ENCODE results near the gene CD81. TPM values are rescaled to one million over a fixed set of nuclear protein-coding genes. Genes with fewer than 3 reads are reported as not detected.

Gene CD81
- total and polyA plus RNA-seq, 2 experiments from 2014 or later, result 212 to 444 TPM

GRCh38 chr11:2379466-2380174 is 2.5 kb downstream of the CD81 start:
- no peaks in the 10 kb centered on the region for H3K27me3 ChIP-seq

GRCh38 chr11:2380396-2380795 is 3.3 kb downstream of the CD81 start:
- Histone ChIP-seq H3K27me3 (no peaks in the 10 kb centered on the region), H3K27ac (no peak overlapping the region), H3K36me3 (no peaks in the 10 kb centered on the region), H3K4me1 (ENCODE audit: low read depth) (peaks cover 22% of the 10 kb centered on the region), H3K9me3 (ENCODE audit: low read depth) (no peaks in the 10 kb centered on the region), H3K4me3 (no peak overlapping the region)
- TF ChIP-seq, protein P1, sequence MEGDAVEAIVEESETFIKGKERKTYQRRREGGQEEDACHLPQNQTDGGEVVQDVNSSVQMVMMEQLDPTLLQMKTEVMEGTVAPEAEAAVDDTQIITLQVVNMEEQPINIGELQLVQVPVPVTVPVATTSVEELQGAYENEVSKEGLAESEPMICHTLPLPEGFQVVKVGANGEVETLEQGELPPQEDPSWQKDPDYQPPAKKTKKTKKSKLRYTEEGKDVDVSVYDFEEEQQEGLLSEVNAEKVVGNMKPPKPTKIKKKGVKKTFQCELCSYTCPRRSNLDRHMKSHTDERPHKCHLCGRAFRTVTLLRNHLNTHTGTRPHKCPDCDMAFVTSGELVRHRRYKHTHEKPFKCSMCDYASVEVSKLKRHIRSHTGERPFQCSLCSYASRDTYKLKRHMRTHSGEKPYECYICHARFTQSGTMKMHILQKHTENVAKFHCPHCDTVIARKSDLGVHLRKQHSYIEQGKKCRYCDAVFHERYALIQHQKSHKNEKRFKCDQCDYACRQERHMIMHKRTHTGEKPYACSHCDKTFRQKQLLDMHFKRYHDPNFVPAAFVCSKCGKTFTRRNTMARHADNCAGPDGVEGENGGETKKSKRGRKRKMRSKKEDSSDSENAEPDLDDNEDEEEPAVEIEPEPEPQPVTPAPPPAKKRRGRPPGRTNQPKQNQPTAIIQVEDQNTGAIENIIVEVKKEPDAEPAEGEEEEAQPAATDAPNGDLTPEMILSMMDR (IDR thresholded peaks at IDR 0.05; ENCODE audit: low read depth, low read length), result no peak
- DNase-seq (ENCODE audit: low read depth in 1 of 2, low spot score in 1 of 2), result no peak

More at GRCh38 chr11:2379466-2380174, 2.5 kb downstream of the CD81 start:
- Histone ChIP-seq H3K27ac (peak overlapping the region; percentile 14), H3K9me3 (ENCODE audit: low read depth) (no peaks in the 10 kb centered on the region), H3K36me3 (no peaks in the 10 kb centered on the region), H3K4me1 (ENCODE audit: low read depth) (peaks cover 22% of the 10 kb centered on the region), H3K4me3 (no peak overlapping the region)
- TF ChIP-seq, protein P1 (IDR thresholded peaks at IDR 0.05; ENCODE audit: low read depth, low read length), result no peak
- no peak for DNase-seq (ENCODE audit: low read depth in 1 of 2, low spot score in 1 of 2)

GRCh38 chr11:2380807-2381350 is 3.8 kb downstream of the CD81 start:
- DNase-seq (ENCODE audit: low read depth in 1 of 2, low spot score in 1 of 2), result peak in 1 of 2 donors; percentile 79
- H3K4me3 ChIP-seq, result no peak overlapping the region
- no peak overlapping the region for H3K27ac ChIP-seq
- no peaks in the 10 kb centered on the region for H3K9me3 ChIP-seq (ENCODE audit: low read depth)
- H3K4me1 ChIP-seq (ENCODE audit: low read depth), result peaks cover 22% of the 10 kb centered on the region
- TF ChIP-seq, protein P1 (IDR thresholded peaks at IDR 0.05; ENCODE audit: low read depth, low read length), result no peak
- no peaks in the 10 kb centered on the region for H3K36me3 ChIP-seq
- H3K27me3 ChIP-seq, result no peaks in the 10 kb centered on the region

- H3K9me3 ChIP-seq (ENCODE audit: low read depth), result no peaks in the 10 kb centered on the region
- H3K27me3 ChIP-seq, result no peaks in the 10 kb centered on the region
- no peaks in the 10 kb centered on the region for H3K36me3 ChIP-seq
- no peak overlapping the region for H3K4me3 ChIP-seq
- no peak for DNase-seq (ENCODE audit: low read depth in 1 of 2, low spot score in 1 of 2)
- TF ChIP-seq, protein P1 (IDR thresholded peaks at IDR 0.05; ENCODE audit: low read depth, low read length), result no peak
- peaks cover 22% of the 10 kb centered on the region for H3K4me1 ChIP-seq (ENCODE audit: low read depth)
- peak overlapping the region; percentile 86 for H3K27ac ChIP-seq
These were observed 4.5 kb downstream of the CD81 start for GRCh38 chr11:2381494-2382128.

DNA sequence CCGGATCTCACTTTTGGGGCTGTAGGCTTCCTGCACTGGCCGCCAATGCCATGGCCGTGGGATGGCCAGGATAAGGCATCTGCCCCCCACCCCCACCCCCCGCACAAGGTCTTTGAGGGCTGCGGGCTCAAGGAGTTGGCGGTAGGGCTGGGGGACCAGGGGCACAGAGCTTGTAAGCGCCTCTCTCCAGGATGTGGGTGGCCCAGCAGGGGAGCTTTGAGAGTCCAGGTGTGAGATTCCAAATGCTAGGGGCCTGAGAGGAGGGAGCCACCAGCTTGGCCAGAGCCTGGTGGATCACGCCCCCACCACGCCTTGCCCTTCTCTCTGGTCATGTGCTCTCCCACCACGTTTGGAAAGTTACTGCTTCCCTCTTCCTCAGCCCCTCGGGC is 5.0 kb downstream of the CD81 start:
- Histone ChIP-seq H3K4me3 (no peak overlapping the region), H3K4me1 (ENCODE audit: low read depth) (peaks cover 22% of the 10 kb centered on the region), H3K27me3 (no peaks in the 10 kb centered on the region), H3K9me3 (ENCODE audit: low read depth) (no peaks in the 10 kb centered on the region), H3K27ac (peak overlapping the region; percentile 86), H3K36me3 (no peaks in the 10 kb centered on the region)
- no peak for DNase-seq (ENCODE audit: low read depth in 1 of 2, low spot score in 1 of 2)
- TF ChIP-seq, protein P1 (IDR thresholded peaks at IDR 0.05; ENCODE audit: low read depth, low read length), result no peak

Data from cardiac muscle cell (in vitro differentiated cells and primary cell).